ENCODE results near the gene HDAC9. TPM values are rescaled to one million over a fixed set of nuclear protein-coding genes. Genes with fewer than 3 reads are reported as not detected.

The HDAC9 gene
- total RNA-seq, 2 experiments from 2014 or later: 0.14 to 0.72 TPM

DNA sequence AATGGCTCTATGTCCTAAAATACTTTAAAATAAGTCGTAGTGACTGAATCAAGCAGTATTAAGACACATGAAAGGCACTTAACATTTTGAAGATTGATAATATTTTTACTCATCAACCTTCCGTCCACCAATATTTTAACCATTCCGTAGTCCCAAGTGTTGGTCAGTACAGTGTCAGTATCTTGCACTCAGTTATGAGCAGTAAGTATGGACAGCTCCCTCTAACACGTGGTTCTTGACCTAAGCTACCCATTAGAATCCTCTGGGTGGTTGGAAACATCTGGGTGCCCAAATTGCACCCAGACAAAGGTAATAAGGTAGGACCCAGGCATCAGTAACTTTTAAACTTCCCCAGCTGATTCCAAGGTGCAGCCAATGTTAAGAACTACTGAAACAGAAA, 260.2 kb downstream of the HDAC9 start:
- H3K27ac Mint-ChIP-seq: no peak overlapping the region
- H3K36me3 Mint-ChIP-seq: no peaks in the 10 kb centered on the region
- no peaks in the 10 kb centered on the region for H3K27me3 Mint-ChIP-seq
- no peak overlapping the region for H3K4me3 Mint-ChIP-seq
- no peaks in the 10 kb centered on the region for H3K9me3 Mint-ChIP-seq
- DNase-seq: no peak
- no peaks in the 10 kb centered on the region for H3K4me1 Mint-ChIP-seq

- H3K36me3 Mint-ChIP-seq: no peaks in the 10 kb centered on the region
- H3K4me3 Mint-ChIP-seq: no peak overlapping the region
- H3K4me1 Mint-ChIP-seq: no peaks in the 10 kb centered on the region
- no peak overlapping the region for H3K27ac Mint-ChIP-seq
- no peak for DNase-seq
- H3K9me3 Mint-ChIP-seq: no peaks in the 10 kb centered on the region
- H3K27me3 Mint-ChIP-seq: no peaks in the 10 kb centered on the region
These were observed 261.0 kb downstream of the HDAC9 start for GRCh38 chr7:18756378-18757050.

DNA sequence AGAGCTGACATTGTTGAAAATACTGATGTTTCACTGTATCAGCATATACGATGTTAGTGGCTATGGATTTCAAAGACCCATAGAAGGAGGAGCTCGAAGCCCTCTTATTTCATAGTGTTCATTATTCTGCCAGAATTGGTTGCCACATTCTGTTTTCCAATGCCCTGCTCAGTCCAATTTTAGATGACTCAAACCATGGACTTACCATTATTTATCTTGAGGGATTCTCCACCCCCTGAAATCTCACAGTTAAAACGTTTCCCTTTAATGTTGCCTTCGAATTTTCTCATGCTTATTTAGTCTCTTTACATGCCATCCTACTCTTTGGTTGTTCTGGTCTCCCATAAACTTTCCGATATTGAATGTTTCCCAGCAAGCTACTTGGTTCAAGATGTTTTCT, 264.5 kb downstream of the HDAC9 start:
- H3K27ac Mint-ChIP-seq: no peak overlapping the region
- no peak for DNase-seq
- H3K27me3 Mint-ChIP-seq: no peaks in the 10 kb centered on the region
- H3K4me1 Mint-ChIP-seq: no peaks in the 10 kb centered on the region
- no peaks in the 10 kb centered on the region for H3K9me3 Mint-ChIP-seq
- H3K4me3 Mint-ChIP-seq: no peak overlapping the region
- H3K36me3 Mint-ChIP-seq: no peaks in the 10 kb centered on the region

DNA sequence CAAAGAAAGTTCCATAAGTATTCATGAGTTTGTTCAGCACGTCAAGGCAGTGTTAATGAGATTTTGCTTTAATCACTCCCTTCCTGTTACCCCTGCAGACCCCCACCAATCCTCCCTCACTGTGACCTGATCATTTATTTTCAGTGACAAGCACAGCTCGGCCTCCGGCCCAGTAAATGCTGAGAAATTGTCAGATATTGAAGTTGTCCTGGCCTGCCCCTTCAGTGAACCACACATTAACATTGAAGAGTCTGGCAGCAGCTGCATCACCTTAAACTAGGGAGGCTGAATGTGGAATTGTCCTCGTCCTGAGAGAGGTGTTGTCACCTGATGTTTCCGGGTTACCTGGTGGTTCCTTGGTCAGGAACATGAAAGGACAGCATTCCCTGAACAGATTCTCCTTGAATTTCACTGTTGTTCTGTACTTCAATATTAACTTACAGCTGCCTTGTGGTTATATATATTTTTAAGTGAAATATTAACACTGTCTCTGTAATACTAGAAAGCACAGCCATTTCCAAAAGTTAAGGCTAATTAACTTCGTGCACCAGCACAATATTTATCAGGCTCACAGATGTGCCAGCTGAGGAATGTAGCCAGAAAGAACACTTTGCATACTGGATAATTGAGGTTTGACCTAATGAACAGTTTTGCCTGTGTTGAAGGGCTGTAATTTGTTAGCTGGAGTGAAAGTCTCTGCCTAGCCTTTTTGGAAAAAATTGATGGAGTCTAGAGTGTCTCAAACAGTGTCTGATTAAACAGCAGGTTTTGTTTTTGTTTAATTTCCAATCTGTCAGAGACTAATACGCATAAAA, 265.3 kb downstream of the HDAC9 start:
- H3K4me1 Mint-ChIP-seq: no peaks in the 10 kb centered on the region
- no peak for DNase-seq
- no peaks in the 10 kb centered on the region for H3K27me3 Mint-ChIP-seq
- no peaks in the 10 kb centered on the region for H3K9me3 Mint-ChIP-seq
- H3K27ac Mint-ChIP-seq: no peak overlapping the region
- no peaks in the 10 kb centered on the region for H3K36me3 Mint-ChIP-seq
- H3K4me3 Mint-ChIP-seq: no peak overlapping the region

DNA sequence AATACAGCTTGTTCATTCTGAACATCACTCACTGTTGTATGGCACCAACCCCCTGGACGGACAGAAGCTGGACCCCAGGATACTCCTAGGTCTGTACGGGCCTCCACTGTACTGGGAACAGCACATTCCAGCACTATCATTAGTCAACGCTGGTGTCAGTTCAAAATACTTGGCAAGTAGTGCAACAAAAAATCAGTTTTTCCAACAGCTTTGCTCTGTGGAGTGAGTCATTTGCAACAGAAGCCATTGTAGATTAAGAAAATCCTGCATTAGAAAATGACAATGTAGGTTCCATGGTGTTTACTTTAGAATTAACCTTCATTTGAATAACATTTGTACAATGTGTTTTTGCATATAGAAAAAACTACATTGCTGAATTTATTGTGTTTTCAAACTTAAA, 266.6 kb downstream of the HDAC9 start:
- H3K36me3 Mint-ChIP-seq: no peaks in the 10 kb centered on the region

DNA sequence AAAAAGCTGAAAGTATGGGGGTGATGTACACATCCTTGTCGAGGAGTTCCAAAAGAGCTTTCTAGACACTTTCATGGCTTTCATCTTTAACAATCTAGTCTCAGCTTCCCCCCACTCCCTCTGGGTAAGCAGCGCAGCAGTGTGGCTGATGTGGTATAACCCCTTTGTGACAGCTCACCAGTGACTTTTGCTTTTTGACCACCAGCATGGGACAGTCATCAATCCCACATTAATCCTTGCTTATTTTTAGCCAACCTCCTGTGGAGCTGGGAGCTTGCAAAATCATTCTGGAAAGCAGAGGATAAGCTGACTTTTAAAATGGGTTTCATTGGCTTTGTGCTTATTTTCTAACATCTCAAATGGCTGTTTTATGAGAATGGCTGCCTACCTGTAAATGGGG, 272.7 kb downstream of the HDAC9 start:
- H3K36me3 Mint-ChIP-seq: no peaks in the 10 kb centered on the region
- H3K4me1 Mint-ChIP-seq: no peaks in the 10 kb centered on the region
- H3K27me3 Mint-ChIP-seq: no peaks in the 10 kb centered on the region
- no peak overlapping the region for H3K4me3 Mint-ChIP-seq
- DNase-seq: no peak
- no peaks in the 10 kb centered on the region for H3K9me3 Mint-ChIP-seq
- no peak overlapping the region for H3K27ac Mint-ChIP-seq

More for the DNA sequence above, 266.6 kb downstream of the HDAC9 start:
- no peak for DNase-seq
- no peak overlapping the region for H3K27ac Mint-ChIP-seq
- no peaks in the 10 kb centered on the region for H3K4me1 Mint-ChIP-seq
- H3K27me3 Mint-ChIP-seq: no peaks in the 10 kb centered on the region
- H3K9me3 Mint-ChIP-seq: no peaks in the 10 kb centered on the region
- no peak overlapping the region for H3K4me3 Mint-ChIP-seq

GRCh38 chr7:18770154-18770811, 274.7 kb downstream of the HDAC9 start:
- H3K36me3 Mint-ChIP-seq: no peaks in the 10 kb centered on the region
- DNase-seq: no peak
- H3K27ac Mint-ChIP-seq: no peak overlapping the region

GRCh38 chr7:18770822-18771221, 275.3 kb downstream of the HDAC9 start:
- Mint-ChIP-seq H3K27ac (no peak overlapping the region), H3K9me3 (no peaks in the 10 kb centered on the region), H3K36me3 (no peaks in the 10 kb centered on the region), H3K4me3 (no peak overlapping the region), H3K4me1 (no peaks in the 10 kb centered on the region), H3K27me3 (no peaks in the 10 kb centered on the region)
- no peak for DNase-seq

More at GRCh38 chr7:18770154-18770811, 274.7 kb downstream of the HDAC9 start:
- H3K27me3 Mint-ChIP-seq: no peaks in the 10 kb centered on the region
- no peaks in the 10 kb centered on the region for H3K4me1 Mint-ChIP-seq
- H3K9me3 Mint-ChIP-seq: no peaks in the 10 kb centered on the region
- no peak overlapping the region for H3K4me3 Mint-ChIP-seq

DNA sequence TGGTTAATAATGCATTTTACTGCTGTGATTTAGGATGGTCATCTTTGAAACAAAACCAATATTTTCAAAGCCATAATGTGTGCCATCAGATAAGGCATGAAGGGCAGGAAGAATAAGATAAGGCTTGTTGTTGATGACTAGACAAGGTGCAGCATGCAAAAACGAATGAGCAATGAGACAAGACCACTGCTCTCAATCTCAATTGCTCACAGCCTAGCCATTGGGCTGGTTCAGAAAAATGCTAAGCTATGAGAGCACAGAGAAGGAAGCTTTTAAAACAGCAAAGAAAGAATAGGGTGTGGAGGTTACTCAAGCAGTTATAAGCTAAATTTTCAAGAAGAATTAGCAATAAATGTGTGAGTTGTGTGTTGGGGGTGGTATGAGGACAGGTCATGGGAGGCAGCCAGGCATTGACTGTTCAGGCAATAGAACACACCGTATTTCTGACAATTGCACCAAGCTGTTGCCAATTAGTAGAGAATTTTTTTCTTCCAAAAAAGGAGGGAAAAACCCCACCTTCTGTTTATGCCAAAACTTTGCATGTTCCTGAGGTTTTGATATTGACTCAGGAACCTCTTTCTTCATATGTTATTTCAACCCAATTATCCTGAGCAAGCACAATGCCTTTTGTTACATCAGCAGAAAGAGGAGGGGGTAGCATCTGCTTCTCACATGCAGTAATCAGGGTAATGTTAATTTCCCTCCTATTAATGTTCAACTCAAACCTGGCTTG, 276.5 kb downstream of the HDAC9 start:
- H3K36me3 Mint-ChIP-seq: no peaks in the 10 kb centered on the region
- no peak for DNase-seq
- H3K4me3 Mint-ChIP-seq: no peak overlapping the region
- no peaks in the 10 kb centered on the region for H3K27me3 Mint-ChIP-seq
- no peaks in the 10 kb centered on the region for H3K4me1 Mint-ChIP-seq
- H3K9me3 Mint-ChIP-seq: no peaks in the 10 kb centered on the region
- no peak overlapping the region for H3K27ac Mint-ChIP-seq

DNA sequence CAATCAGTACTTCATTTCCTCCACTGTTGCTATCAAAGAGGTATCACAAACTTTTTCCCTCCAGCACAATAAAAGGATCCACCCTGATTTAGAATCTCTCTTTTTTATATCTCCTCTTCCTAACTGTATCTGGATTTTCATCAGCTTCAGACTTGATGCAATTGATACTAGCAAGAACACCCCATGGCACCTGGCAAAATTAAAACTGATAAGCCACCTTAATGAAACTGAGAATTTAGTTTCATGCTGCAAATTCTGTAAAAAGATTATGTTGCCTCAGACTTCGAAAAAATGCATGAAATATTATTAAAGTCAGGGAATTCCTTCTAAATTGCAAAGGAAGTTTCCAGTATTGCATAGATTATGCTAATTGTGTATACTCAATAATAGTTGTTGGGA, 277.0 kb downstream of the HDAC9 start:
- no peaks in the 10 kb centered on the region for H3K27me3 Mint-ChIP-seq
- H3K4me1 Mint-ChIP-seq: no peaks in the 10 kb centered on the region
- H3K9me3 Mint-ChIP-seq: no peaks in the 10 kb centered on the region
- DNase-seq: no peak
- no peak overlapping the region for H3K4me3 Mint-ChIP-seq
- H3K27ac Mint-ChIP-seq: no peak overlapping the region
- no peaks in the 10 kb centered on the region for H3K36me3 Mint-ChIP-seq

GRCh38 chr7:18777314-18777713, 281.8 kb downstream of the HDAC9 start:
- Mint-ChIP-seq H3K9me3 (no peaks in the 10 kb centered on the region), H3K4me1 (no peaks in the 10 kb centered on the region), H3K36me3 (no peaks in the 10 kb centered on the region), H3K27me3 (no peaks in the 10 kb centered on the region), H3K27ac (no peak overlapping the region), H3K4me3 (no peak overlapping the region)
- DNase-seq: no peak

- no peaks in the 10 kb centered on the region for H3K4me1 Mint-ChIP-seq
- no peak for DNase-seq
- no peaks in the 10 kb centered on the region for H3K27me3 Mint-ChIP-seq
- no peaks in the 10 kb centered on the region for H3K36me3 Mint-ChIP-seq
- no peak overlapping the region for H3K4me3 Mint-ChIP-seq
- no peak overlapping the region for H3K27ac Mint-ChIP-seq
- no peaks in the 10 kb centered on the region for H3K9me3 Mint-ChIP-seq
These were observed 283.0 kb downstream of the HDAC9 start for GRCh38 chr7:18778594-18778993.

DNA sequence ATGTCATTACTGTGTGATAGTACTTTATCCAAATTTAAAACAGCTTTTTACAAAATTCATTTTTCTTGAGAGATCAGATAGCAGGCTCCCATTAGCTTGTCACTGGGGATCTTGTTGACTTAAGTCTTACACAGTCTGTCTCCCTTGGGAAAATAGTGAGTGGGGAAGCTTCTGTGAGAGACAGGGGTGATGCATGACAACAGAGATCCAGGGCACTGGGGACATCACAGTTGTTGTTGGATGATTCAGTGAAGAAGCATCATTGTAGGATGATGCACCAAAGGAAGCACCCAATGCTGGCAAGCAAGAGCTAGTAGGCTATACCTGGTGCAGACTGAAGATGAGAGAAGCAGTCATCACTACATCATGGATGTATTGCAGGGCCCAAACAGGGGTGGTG, 284.7 kb downstream of the HDAC9 start:
- Mint-ChIP-seq H3K27ac (no peak overlapping the region), H3K9me3 (no peaks in the 10 kb centered on the region), H3K4me1 (no peaks in the 10 kb centered on the region), H3K27me3 (no peaks in the 10 kb centered on the region), H3K36me3 (no peaks in the 10 kb centered on the region), H3K4me3 (no peak overlapping the region)
- no peak for DNase-seq

DNA sequence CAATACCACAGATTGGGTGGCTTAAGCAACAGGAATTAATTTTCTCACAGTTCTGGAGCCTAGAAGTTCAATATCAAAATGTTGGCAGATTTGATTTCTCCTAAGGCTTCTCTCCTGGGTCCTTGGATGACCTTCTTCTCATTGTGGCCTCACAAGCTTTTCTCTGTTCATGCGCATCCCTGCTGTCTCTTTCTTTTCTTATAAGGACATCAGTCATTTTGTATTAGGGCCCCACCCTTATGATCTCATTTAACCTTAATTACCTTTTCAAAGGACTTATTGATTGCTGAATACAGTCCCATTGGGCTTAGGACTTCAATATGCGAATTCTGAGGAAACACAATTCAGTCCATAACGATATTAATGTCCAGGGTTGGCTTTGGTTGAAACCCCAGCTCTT, 285.4 kb downstream of the HDAC9 start:
- Mint-ChIP-seq H3K9me3 (no peaks in the 10 kb centered on the region), H3K4me1 (no peaks in the 10 kb centered on the region), H3K4me3 (no peak overlapping the region), H3K36me3 (no peaks in the 10 kb centered on the region), H3K27ac (no peak overlapping the region), H3K27me3 (no peaks in the 10 kb centered on the region)
- DNase-seq: no peak

DNA sequence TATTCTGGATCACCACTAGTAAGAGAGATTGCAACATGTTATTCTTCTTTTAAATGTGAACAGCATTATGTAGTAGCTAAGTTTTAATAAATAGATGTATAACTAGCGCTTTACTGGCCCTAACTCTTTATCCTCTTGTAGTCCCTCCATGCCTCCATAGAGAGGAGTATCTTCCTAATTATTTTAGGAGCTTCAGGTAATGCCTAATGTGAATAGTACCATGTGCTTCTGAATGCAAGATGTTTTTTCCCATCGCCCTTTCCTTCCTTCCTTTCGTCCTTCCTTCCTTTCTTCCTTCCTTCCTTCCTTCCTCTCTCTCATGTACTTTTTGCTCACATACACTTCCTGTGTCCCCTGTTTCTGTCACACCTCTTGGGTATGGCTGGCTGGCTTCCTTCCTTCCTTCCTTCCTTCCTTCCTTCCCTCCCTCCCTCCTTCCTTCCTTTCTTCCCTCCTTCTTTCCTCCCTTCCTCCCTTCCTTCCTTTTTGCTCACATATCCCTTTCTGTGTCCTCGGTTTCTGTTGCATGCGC, 290.7 kb downstream of the HDAC9 start:
- no peak overlapping the region for H3K27ac Mint-ChIP-seq
- no peaks in the 10 kb centered on the region for H3K4me1 Mint-ChIP-seq
- no peaks in the 10 kb centered on the region for H3K36me3 Mint-ChIP-seq
- no peak overlapping the region for H3K4me3 Mint-ChIP-seq
- DNase-seq: no peak
- no peaks in the 10 kb centered on the region for H3K27me3 Mint-ChIP-seq
- no peaks in the 10 kb centered on the region for H3K9me3 Mint-ChIP-seq
